RCC 7860 (cell line): ENCODE measurements around the gene PRRT4.
A peak's percentile ranks its signal among the peaks of the same experiment; 100 is the strongest.

Experiments
- DNase-seq: peaks from one replicate; pipeline ENCODE4 v3.0.0-alpha.2; 2015; ENCODE audit warnings: low spot score
- FAIRE-seq: peaks from 2 replicates; lab custom pipeline; 2012; peaks lifted over from hg19 to GRCh38; lab: Jason Lieb, UNC

Gene PRRT4

DNA sequence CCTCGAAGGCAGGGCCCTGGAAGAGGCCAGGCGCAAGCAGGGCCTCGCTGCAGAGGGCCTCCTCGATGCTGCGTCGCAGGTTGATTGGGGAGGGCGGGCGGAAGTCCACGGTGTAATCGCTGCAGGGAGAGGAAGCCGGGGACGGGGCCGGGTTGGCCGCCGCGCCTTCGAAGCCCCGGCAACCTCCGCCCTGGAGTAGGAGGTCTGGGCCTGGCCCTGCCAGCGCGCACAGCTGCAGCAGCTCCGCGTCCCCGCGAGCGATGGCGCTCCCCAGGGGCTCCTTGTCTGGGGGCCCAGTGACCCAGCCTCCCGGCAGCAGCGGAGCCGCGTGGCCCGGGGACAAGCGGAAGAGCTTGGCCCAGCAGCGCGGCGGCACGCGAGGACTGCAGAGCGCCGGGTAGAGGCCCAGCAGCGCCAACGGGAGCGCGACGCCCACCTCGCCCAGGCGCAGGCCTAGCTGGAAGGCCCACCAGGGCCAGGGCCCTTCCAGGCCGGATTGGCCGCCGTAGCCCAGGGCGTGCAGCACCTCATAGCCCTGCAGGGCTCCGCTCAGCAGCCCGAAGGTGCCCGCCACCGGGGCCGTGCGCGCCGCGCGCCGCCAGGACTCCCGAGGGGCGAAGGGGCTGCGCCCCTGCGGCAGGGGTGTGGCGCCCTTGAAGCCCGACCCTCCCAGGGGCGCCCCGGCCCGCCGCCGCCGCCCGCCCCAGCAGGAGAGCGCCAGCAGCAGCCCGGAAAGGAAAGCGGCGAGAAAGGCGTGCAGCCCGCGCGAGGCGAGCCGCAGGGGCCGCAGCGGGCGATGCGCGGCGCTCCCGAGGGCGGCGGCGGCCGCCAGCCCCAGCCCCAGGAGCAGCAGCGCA is 10.0 kb downstream of the PRRT4 start:
- no peak for DNase-seq

DNA sequence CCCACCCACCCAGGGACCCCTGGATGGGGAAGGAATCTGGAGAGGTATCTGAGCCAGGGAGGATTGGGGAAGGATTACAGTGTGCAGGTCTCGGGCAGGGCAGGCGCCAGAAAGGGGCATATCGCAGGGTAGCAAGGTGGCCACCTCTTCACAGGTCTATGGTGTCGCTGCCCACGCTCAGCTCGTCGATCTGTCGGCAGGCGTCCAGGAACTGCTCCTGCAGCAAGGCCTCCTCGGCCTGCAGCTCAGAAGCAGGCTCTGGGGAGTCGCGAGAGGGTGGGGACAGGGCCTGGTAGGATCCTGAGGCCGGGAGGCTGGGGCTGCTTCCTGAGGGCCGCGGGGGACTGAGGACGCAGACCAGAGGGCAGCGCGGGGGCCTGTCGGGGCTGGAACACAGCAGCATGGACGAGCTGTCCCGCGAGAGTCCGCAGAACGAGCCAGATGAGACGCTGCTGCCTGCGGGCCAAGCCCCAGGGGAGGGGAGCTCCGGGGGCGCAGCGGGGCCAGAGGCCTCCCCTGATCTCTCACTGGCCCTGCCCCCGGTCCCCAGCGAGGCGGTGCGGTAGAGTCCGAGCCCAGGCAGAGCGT is 10.7 kb downstream of the PRRT4 start:
- FAIRE-seq: no peak
- no peak for DNase-seq

More for the DNA sequence above, 10.0 kb downstream of the PRRT4 start:
- FAIRE-seq: no peak

DNA sequence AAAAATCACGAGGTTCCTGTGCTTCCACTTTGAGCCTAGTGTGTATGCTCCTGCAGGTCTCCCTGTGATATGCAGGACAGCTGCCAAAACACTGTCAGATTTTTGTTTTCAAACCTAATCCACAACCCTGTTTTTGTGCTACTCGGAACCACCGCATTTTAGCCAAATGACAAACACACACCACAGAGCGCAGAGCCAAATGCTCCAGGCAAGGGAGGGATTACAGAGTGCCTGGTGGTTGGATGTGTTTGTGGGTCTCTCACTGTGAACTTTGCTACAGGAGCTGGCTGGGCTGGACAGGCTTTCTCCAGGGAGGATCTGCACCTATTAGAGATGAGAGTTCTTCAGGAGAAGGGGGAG is 12.0 kb downstream of the PRRT4 start:
- no peak for FAIRE-seq
- no peak for DNase-seq

DNA sequence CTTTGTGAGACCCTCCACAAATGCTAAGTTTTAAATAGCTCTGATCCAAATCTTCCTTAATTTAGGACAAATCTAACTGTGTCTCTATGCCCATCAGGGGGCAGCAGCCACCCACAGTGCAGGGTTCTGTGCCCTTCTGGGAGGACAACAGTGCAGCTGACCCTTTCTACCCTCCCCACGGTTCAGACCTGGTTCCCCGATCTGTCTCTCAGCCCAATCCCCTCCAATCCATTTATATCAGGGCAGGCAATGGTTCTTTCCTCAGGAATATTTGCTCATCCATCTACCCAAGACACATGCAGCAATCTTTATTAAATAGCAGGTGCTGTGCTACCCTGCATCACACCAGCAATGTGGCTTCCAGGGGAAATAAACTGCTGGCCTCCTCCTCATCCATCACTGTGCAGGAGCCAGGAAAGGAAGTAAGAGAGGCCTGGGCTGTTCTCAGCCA is 13.8 kb downstream of the PRRT4 start:
- FAIRE-seq (no peak), DNase-seq (no peak)

DNA sequence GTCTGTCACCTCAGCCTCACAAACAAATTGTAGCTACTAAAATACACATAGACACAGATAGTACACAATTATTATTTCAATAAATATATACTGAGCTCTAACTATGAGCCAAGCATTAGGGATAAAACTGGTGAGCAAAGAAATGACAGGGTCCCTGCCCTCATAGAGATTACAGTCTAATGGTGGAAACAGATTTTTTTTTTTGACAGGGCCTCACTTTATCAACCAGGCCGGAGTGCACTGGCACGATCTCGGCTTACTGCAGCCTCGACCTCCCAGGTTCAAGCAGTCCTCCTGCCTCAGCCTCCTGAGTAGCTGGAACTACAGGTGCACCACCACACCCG is 17.1 kb downstream of the PRRT4 start:
- DNase-seq: no peak
- no peak for FAIRE-seq

DNA sequence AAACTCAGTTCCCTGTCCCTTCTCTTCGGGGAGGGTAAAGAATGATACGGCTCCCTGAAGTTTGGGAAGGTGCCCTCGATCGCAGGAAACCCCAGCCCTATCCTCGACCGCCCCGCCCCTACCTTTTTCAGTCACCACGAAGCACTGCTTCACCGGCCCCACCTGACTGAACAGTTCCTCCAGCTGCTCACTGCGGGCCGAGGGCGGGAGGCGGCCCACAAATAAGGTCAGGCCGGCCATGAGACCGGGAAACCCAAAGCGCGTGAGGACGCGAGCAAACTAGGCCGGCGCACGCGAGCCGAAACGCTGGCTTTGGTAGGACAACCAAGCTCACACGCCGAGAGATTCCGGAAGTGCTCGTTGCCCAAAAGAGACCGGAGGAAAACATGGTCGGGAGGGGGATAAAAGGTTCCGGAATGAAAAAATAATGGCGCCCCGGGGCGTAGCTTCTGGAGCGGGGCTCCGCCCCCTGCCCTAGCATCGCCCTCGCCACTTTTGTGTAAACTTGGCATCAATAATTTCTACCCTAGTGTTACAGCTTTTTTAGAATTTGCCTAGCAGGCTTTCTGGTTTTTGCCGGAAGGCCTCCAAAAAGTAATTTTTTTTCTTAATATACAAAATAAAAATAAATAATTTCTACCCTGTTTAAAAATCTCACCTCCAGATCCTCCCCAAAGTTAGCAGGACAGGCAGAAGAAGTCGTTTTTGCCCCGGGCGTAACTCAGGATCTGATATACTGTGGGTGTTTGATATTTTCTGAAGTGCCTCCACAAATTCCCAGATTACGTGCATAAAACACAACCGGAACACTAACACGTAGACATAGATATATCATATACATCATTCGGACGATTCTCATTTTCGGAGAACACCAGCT is 17.7 kb downstream of the PRRT4 start, which contains the start of gene RBM28:
Gene RBM28 (minus strand): TSS at position 355 of the 877 bp plus-strand sequence. CDS start 115 bp downstream, at position 240.
- DNase-seq (peak; percentile 83), FAIRE-seq (peak; percentile 35)

DNA sequence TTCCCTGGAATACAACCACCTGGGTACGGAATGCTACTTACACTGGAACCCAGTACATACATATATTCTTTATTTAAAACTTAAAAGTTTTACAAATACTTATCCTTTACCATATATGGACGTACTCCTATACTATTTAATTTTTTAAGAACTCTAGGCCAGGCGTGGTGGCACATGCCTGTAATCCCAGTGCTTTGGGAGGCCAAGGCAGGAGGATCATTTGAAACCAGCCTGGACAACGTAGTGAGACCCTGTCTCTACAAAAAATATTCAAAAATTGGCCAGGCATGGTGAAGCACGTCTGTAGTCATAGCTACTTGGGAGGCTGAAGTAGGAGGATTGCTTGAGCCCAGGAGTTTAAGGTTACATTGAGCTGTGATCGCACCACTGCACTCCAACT is 19.8 kb downstream of the PRRT4 start:
- no peak for FAIRE-seq
- DNase-seq: no peak

DNA sequence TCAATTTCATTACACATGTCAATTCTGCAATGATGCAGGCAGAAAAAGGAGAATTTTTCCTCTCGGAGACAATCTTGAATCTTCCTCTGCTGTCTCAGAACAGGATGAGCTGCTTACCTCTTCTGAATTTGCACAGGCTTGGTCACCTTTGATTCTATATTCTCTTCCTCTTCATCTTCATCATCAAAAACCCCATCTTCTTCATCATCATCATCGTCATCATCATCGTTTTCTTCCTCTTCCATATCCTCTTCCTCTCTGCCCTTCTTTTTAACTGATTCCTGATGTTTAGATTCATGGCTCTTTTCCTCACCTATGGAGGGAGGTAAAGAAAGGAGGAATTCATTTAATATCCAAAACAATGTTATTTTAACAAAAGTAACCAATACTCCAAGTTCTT is 25.8 kb downstream of the PRRT4 start:
- FAIRE-seq (no peak), DNase-seq (no peak)

DNA sequence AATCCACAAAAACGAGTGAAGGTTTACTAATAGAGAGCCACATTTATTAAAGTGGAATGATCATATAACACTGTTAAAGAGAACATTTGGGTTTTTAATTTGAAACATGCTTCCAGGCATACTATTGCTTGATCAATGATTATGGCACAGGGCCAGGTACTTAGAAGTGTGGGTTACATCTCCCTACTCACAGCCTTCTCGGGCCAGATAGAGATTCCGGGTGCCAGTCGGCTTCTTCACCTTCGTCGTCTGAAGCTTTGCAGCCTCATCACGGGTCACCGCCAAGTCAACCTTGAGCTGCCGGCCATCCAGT is 37.2 kb downstream of the PRRT4 start:
- FAIRE-seq (no peak), DNase-seq (no peak)

DNA sequence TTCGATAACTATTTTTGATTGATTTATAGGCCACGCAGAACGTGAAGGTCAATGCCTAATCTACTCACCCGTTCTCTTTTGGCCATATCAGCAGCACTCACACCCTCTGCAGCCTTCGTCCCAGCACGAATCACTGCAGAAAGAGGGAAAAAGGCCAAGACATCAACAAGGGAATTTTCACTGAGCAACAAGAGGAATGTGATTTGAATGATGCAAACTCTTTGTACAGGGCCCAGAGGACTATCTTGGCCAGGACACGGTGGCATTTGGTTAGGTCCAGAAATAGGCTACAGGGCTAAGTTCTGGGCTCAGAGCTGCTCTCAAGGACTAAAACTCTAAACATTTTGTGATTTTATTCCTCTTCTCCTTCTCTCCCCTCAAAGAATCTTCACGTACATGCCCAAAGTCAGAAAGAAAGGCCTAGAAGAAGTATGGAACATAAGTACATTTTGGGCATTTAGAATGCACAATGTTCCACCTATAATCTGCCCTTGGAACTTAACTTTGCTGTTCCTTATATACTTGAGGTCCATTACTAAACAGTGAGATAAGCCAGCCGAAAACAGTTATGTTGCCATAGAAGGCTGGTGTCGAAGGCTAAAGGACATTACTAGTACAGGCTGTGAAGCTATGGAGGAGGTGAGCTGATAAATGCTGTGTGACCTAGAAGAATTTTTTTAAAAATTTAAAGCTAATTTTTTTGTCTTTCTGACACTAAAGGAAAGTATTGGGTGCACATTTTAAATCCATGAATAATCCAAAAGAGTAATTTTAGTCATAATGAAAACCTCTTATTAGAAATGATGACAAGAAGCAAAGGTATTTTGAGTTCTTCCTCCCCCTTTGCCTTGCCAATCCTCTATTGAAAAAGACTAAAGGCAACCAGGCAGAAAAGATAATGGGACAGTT is 37.8 kb downstream of the PRRT4 start:
- DNase-seq: no peak
- no peak for FAIRE-seq

DNA sequence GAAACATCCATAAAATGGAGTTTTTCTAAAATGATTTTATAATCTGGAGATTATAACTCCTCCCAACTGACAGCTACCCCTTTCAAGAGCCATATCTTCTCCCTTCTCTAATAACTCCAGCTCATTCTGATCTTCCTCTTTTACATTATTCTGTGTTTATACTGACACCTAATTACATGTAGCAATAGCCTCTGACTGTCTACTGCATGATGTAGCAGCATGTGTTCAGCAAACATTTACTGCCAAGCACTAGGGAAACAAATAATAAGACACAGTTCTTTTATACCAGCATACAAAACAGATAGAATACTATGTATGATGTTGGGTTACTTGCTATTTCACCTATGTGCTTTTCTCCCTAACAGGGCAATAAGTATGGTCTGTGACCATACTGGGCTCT is 38.5 kb downstream of the PRRT4 start:
- DNase-seq (no peak), FAIRE-seq (no peak)

DNA sequence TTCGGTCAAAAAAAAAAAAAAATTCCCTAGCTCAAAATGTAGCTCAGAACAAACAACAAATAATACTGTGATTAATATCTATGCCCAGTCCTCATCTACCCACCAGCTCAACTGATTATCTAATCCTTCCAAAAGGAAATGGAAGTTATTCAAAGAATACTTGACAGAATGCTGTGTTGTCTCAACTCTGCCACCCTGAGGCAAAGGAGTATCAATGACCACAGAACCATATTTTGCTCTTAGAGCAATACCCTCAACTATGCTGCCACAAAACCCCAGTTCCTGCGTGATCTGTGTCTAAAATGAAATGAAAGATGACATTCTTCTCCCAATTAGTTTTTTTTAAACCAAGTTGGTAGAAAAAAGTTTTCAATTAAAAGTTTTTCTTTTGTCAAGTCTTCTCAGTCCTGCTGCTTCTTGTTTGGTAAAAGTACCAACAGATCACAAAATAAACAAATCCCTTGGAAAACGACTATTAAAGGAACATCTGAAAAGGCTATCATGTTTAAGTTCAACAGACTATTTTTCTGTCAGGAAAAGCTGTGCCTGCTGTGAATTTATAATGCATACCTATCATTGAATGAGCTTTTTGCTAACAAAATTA is 39.3 kb downstream of the PRRT4 start:
- peak; percentile 27 for DNase-seq
- no peak for FAIRE-seq

DNA sequence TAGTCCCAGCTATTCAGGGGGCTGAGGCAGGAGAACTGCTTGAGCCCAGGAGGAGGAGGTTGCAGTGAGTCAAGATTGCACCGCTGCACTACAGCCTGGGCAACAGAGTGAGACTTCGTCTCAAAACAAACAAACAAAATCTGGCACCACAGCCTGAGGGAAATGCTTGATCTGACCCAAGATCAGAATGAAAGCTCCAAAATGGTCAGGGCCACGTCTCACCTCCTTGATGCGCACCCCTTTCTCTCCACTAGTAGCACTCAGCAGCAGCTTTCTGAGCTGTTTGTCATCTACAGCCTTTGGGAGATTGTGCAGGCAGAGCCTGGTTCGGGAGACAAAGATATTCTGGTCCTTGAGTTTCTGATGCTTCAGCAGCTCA is 40.5 kb downstream of the PRRT4 start:
- no peak for FAIRE-seq
- no peak for DNase-seq

DNA sequence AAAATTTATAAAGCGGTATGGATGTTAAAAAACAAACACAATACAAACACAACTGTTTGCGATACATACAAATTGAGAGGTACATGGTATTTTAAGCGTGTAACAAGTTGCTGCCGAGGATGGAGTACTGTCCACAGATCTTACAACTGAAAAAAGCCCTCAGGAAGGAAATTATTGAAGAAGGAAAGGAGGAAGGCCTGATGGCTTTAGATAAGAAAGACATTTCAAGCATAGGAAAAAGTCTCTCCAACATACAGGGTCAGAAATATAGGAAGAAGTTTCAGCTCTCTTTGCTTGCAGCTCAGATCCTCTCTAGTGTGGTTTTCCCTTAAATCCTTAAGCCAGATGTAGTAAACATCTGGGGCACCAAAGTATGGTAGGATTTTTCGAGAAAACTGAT is 42.8 kb downstream of the PRRT4 start:
- FAIRE-seq (no peak), DNase-seq (no peak)

DNA sequence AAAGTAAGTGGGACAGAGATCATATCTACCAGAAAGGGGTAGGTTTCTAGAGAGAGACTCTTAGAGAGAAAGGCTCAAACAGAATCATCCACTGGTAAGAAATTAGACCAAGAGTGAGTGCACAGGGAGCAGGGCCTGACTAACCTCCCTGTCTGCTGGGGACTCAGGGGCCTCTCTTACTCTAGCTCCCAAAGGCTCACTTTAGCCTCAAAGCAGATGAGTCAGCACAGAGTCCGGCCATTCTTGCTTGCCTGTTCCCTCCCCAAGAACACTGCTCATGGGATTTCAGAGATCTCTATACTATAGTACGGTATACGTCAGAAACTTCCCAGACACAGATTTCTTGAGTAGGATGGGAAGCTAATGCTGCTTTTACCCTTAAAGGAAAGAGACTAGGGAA is 50.5 kb downstream of the PRRT4 start:
- no peak for DNase-seq
- no peak for FAIRE-seq

DNA sequence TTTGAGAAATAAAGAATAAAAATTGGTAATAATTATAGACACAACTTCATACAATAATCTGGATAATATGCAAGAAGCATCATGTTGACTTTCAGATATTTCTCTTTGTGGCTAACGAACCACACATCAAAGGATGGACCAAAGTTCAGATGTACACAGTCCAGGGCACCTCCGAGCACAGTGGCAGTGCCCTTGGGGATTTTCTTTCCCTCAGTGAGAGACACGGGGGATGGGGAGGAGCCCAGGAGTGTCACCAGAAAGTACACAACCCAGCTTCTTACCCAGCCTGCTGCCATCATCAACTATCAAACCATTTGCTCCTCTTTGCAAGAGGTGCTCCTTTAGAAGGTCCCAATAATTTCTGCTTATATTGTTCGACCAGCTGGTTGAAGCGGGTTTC is 51.0 kb downstream of the PRRT4 start:
- DNase-seq (no peak), FAIRE-seq (no peak)

DNA sequence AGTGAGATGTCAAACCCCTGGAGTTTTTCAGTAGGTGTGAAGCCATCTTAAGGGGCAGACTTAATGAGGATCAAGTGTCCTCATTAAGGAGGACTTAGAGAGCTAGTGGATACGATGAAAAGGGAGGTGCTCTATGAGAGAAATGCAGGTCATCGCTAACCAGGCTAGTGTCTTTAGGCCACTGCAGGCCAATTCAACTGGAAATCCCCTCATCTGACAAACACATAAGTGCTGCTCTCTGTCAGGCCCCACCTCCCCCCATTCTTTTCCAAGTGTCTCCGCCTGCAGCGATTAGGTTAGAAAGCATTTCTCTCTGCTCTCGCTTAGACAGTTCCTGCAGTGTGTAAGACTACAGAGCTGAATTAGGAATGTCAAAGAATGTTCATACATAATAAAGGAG is 51.5 kb downstream of the PRRT4 start:
- FAIRE-seq (no peak), DNase-seq (no peak)

DNA sequence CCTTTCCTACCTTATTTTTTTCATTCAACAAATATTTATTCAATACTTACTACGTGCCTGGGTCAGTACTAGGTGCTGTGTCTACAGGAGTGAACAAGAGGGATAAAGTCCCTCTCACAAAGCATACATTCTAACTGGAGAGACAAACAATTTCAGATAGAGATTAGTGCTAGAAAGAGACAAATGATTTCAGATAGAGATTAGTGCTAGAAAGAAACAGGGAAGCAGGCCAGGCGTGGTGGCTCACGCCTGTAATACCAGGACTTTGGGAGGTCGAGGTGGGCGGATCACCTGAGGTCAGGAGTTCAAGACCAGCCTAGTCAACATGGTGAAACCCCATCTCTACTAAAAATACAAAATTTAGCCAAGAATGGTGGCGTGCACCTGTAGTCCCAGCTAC is 52.4 kb downstream of the PRRT4 start:
- DNase-seq (no peak), FAIRE-seq (no peak)

DNA sequence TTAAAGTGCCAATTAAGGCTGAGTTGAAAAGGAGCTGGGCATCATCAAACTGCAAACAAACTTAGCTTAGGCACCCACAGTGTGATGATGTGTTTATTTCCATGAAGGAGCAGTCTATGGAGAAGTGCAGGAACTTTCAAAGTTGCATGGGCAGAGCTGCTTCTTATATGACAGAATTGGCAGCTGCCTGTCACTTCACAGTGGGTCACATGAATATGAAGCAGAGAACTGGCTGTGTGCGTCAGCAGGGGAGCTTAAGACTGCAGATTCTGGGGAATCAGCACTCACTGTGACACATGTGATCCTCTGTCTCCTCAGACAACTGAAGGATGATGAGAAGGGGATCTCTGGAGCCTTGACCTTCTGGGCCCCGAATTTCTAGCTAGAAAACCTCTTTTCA is 54.4 kb downstream of the PRRT4 start:
- no peak for FAIRE-seq
- DNase-seq: no peak

DNA sequence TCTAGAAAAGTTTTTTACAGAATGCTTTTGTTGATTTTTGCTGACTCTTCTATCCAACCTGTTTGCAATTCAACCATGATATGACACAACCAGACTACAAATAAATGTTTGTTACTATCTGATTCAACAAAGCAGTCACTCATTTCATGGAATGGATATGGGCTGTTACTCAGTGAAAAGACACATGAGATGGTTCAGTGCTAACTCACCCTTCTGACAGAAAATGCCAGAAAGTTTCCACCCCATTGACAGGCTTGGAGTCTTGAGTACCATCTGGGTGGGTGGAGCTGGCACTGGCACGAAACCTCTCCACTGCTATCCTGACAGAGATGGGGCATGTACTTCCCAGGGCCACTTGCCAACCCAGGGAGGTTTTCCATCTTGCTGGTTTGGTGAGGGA is 57.3 kb downstream of the PRRT4 start:
- DNase-seq (no peak), FAIRE-seq (no peak)
